Measurements from ENCODE around the gene IL13RA1. TPM values are rescaled to one million over a fixed set of nuclear protein-coding genes. Genes with fewer than 3 reads are reported as not detected.

IL13RA1 gene
- total and polyA plus RNA-seq, 2 experiments from 2014 or later = 2.7 to 6.6 TPM

DNA sequence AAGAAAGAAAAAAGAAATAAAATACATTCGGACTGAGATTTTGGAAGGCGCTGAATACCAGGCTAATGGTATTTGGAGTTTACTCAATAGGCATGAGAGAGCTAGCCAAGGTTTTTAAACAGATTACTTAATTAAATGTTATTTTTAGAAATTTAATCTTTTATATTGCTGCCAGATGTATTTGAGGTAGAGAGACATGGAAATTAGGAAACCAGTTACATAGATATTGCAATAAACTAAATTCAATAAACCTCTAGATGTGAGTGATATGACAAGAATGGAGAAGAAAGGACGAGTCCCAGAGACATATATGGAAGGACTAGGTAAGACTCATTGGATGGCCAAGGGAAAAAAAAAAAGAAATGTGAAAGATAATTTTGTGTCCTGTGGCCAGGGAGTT, 38.5 kb upstream of the IL13RA1 start (continued):
- TF ChIP-seq, protein P1, sequence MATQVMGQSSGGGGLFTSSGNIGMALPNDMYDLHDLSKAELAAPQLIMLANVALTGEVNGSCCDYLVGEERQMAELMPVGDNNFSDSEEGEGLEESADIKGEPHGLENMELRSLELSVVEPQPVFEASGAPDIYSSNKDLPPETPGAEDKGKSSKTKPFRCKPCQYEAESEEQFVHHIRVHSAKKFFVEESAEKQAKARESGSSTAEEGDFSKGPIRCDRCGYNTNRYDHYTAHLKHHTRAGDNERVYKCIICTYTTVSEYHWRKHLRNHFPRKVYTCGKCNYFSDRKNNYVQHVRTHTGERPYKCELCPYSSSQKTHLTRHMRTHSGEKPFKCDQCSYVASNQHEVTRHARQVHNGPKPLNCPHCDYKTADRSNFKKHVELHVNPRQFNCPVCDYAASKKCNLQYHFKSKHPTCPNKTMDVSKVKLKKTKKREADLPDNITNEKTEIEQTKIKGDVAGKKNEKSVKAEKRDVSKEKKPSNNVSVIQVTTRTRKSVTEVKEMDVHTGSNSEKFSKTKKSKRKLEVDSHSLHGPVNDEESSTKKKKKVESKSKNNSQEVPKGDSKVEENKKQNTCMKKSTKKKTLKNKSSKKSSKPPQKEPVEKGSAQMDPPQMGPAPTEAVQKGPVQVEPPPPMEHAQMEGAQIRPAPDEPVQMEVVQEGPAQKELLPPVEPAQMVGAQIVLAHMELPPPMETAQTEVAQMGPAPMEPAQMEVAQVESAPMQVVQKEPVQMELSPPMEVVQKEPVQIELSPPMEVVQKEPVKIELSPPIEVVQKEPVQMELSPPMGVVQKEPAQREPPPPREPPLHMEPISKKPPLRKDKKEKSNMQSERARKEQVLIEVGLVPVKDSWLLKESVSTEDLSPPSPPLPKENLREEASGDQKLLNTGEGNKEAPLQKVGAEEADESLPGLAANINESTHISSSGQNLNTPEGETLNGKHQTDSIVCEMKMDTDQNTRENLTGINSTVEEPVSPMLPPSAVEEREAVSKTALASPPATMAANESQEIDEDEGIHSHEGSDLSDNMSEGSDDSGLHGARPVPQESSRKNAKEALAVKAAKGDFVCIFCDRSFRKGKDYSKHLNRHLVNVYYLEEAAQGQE (IDR thresholded peaks at IDR 0.05; ENCODE audit: unreplicated experiment) = no peak

- no peak for TF ChIP-seq STAT1 (IDR thresholded peaks at IDR 0.05; ENCODE audit: unreplicated experiment)
- ATAC-seq = no peak
- DNase-seq (ENCODE audit: low spot score) = no peak
- H3K4me3 Mint-ChIP-seq = no peak overlapping the region
- Histone ChIP-seq H2AFZ (no peak overlapping the region), H3K27ac (ENCODE audit: low read depth) (no peak overlapping the region), H3K79me2 (replicated peaks; ENCODE audit: insufficient read depth) (no peaks in the 10 kb centered on the region), H3F3A (replicated peaks; ENCODE audit: low read depth) (no peaks in the 10 kb centered on the region), H3K4me2 (no peak overlapping the region), H3K36me3 (ENCODE audit: insufficient read depth) (no peaks in the 10 kb centered on the region), H3K9me2 (ENCODE audit: insufficient read depth) (no peaks in the 10 kb centered on the region), H3K4me3 (no peak overlapping the region), H3K27me3 (ENCODE audit: insufficient read depth) (no peaks in the 10 kb centered on the region), H4K20me1 (replicated peaks; ENCODE audit: insufficient read depth) (no peaks in the 10 kb centered on the region), H3K4me1 (ENCODE audit: insufficient read depth) (no peaks in the 10 kb centered on the region)
- H3K27ac Mint-ChIP-seq = no peak overlapping the region
- H3K4me1 Mint-ChIP-seq = no peaks in the 10 kb centered on the region; the same call in 2 of the 3 replicates
- H3K9me3 Mint-ChIP-seq = no peaks in the 10 kb centered on the region
- no peaks in the 10 kb centered on the region for H3K36me3 Mint-ChIP-seq (ENCODE audit: low read depth)
- H3K27me3 Mint-ChIP-seq (ENCODE audit: insufficient read depth, low read depth, poor library complexity) = no peaks in the 10 kb centered on the region
These were observed 33.6 kb upstream of the IL13RA1 start for GRCh38 chrX:118693843-118694242.

DNA sequence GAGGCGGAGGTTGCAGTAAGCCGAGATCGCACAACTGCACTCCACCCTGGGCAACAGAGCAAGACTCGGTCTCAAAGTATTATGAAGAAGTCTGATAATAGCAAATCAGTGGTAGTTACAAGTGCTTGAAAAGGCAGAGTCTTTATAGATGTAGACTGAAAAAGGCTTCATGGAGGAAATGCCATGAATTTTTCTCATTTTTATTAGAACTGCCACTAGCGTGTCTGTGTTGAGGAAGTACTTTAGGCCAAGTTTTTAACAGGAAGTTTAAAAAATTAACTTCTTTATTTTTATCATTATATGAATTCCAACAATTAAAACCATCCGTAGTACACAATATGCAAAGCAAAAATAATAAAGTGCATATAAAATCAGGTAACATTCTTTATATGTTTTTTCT, 32.8 kb upstream of the IL13RA1 start:
- H3F3A ChIP-seq (replicated peaks; ENCODE audit: low read depth) = no peaks in the 10 kb centered on the region
- H3K9me3 Mint-ChIP-seq = no peaks in the 10 kb centered on the region
- no peaks in the 10 kb centered on the region for H3K9me2 ChIP-seq (ENCODE audit: insufficient read depth)
- TF ChIP-seq JUNB (IDR thresholded peaks at IDR 0.05; ENCODE audit: unreplicated experiment) = no peak
- TF ChIP-seq POLR2AphosphoS5 (IDR thresholded peaks at IDR 0.05; ENCODE audit: low read depth) = no peak
- TF ChIP-seq NANOG (IDR thresholded peaks at IDR 0.05; ENCODE audit: borderline replicate concordance) = no peak
- no peak for TF ChIP-seq EZH2phosphoT487 (IDR thresholded peaks at IDR 0.05; ENCODE audit: unreplicated experiment)
- no peak for TF ChIP-seq ZNF462 (CRISPR knock-in tag; IDR thresholded peaks at IDR 0.05)
- TF ChIP-seq ZNF331 (CRISPR knock-in tag; IDR thresholded peaks at IDR 0.05; ENCODE audit: low read depth) = no peak
- no peak for TF ChIP-seq ZNF114 (CRISPR knock-in tag; IDR thresholded peaks at IDR 0.05)
- no peak for TF ChIP-seq CREB1 (CRISPR knock-in tag; IDR thresholded peaks at IDR 0.05; ENCODE audit: low read depth)
- TF ChIP-seq ETS1 (IDR thresholded peaks at IDR 0.05) = no peak

More for the DNA sequence above, 32.8 kb upstream of the IL13RA1 start:
- no peak overlapping the region for H2AFZ ChIP-seq
- H3K36me3 ChIP-seq (ENCODE audit: insufficient read depth) = no peaks in the 10 kb centered on the region
- Mint-ChIP-seq H3K27ac (no peak overlapping the region), H3K4me1 (no peaks in the 10 kb centered on the region; the same call in 2 of the 3 replicates), H3K4me3 (no peak overlapping the region), H3K27me3 (ENCODE audit: insufficient read depth, low read depth, poor library complexity) (no peaks in the 10 kb centered on the region), H3K36me3 (ENCODE audit: low read depth) (no peaks in the 10 kb centered on the region)
- H3K4me3 ChIP-seq = no peak overlapping the region
- H3K27me3 ChIP-seq (ENCODE audit: insufficient read depth) = no peaks in the 10 kb centered on the region
- H4K20me1 ChIP-seq (replicated peaks; ENCODE audit: insufficient read depth) = no peaks in the 10 kb centered on the region
- no peaks in the 10 kb centered on the region for H3K4me1 ChIP-seq (ENCODE audit: insufficient read depth)
- ATAC-seq = no peak
- no peaks in the 10 kb centered on the region for H3K79me2 ChIP-seq (replicated peaks; ENCODE audit: insufficient read depth)
- no peak overlapping the region for H3K4me2 ChIP-seq
- no peak for DNase-seq (ENCODE audit: low spot score)
- no peak overlapping the region for H3K27ac ChIP-seq (ENCODE audit: low read depth)

Data from GM23338 (cell line).